Endothelial cell (in vitro differentiated cells): ENCODE measurements around the gene PRR36. TPM values are rescaled to one million over a fixed set of nuclear protein-coding genes. Genes with fewer than 3 reads are reported as not detected.

Experiments used
- total RNA-seq: library from RNA; stranded (reverse); fragmentation: NEBNext Ultra II Directional; extraction: Animal tissue kit (Norgen Biotek cat#: 25700); gene quantifications from one replicate; pipeline ENCODE4 v1.2.1, GENCODE V29; 2021; ENCODE audit not compliant: unreplicated experiment

The PRR36 gene
- total RNA-seq, 1 donor from 2014 or later = 0.23 TPM

Other genes with a start within 250 kb of the PRR36 start
- gene XAB2, start 244.8 kb downstream of the PRR36 start, total RNA-seq = 46.1 TPM
- gene PET100, start 244.6 kb downstream of the PRR36 start, total RNA-seq = 122 TPM
- gene PCP2, start 240.7 kb downstream of the PRR36 start, total RNA-seq = not detected
- gene STXBP2, start 237.3 kb downstream of the PRR36 start, total RNA-seq = 42.2 TPM
- gene RETN, start 205.3 kb downstream of the PRR36 start, total RNA-seq = not detected
- not detected for gene MCEMP1, start 197.3 kb downstream of the PRR36 start, total RNA-seq
- 82.0 TPM for gene TRAPPC5, start 193.6 kb downstream of the PRR36 start, total RNA-seq
- not detected for gene FCER2, start 172.3 kb downstream of the PRR36 start, total RNA-seq
- not detected for gene CLEC4G, start 142.3 kb downstream of the PRR36 start, total RNA-seq
- not detected for gene CD209, start 126.9 kb downstream of the PRR36 start, total RNA-seq
- not detected for gene CLEC4M, start 111.1 kb downstream of the PRR36 start, total RNA-seq
- gene EVI5L, start 44.2 kb downstream of the PRR36 start, total RNA-seq = 20.4 TPM
- 0.08 TPM for gene LRRC8E, start 14.1 kb upstream of the PRR36 start, total RNA-seq
- 31.1 TPM for gene MAP2K7, start 29.5 kb upstream of the PRR36 start, total RNA-seq
- not detected for gene TGFBR3L, start 40.4 kb upstream of the PRR36 start, total RNA-seq
- 13.5 TPM for gene SNAPC2, start 45.9 kb upstream of the PRR36 start, total RNA-seq
- 18.3 TPM for gene CTXN1, start 51.7 kb upstream of the PRR36 start, total RNA-seq
- 46.5 TPM for gene TIMM44, start 69.3 kb upstream of the PRR36 start, total RNA-seq
- gene ELAVL1, start 131.3 kb upstream of the PRR36 start, total RNA-seq = 135 TPM
- gene CCL25, start 178.4 kb upstream of the PRR36 start, total RNA-seq = not detected